Hindlimb muscle (tissue), 1 donor: ENCODE results near the gene KIAA1210. TPM values are rescaled to one million over a fixed set of nuclear protein-coding genes. Genes with fewer than 3 reads are reported as not detected.
"Not testable (repeated sequence)": the region's sequence is repeated elsewhere in the genome, so short reads cannot be mapped to it uniquely, and the experiment has no call there.

Experiments used
- DNase-seq: peaks from one replicate; pipeline ENCODE4 v3.0.0-alpha.2; 2013
- polyA plus RNA-seq: library from polyadenylated mRNA; unstranded; fragments of 120-200 nt; gene quantifications from one replicate; pipeline ENCODE4 v1.2.1, GENCODE V29; 2013; ENCODE audit not compliant: insufficient read length

Gene KIAA1210
- polyA plus RNA-seq, 1 donor, result 0.12 TPM

GRCh38 chrX:119030990-119031389 lies 96.6 kb downstream of the KIAA1210 start:
- no peak for DNase-seq

GRCh38 chrX:119029656-119030055 lies 98.0 kb downstream of the KIAA1210 start:
- not testable (repeated sequence) for DNase-seq

DNA sequence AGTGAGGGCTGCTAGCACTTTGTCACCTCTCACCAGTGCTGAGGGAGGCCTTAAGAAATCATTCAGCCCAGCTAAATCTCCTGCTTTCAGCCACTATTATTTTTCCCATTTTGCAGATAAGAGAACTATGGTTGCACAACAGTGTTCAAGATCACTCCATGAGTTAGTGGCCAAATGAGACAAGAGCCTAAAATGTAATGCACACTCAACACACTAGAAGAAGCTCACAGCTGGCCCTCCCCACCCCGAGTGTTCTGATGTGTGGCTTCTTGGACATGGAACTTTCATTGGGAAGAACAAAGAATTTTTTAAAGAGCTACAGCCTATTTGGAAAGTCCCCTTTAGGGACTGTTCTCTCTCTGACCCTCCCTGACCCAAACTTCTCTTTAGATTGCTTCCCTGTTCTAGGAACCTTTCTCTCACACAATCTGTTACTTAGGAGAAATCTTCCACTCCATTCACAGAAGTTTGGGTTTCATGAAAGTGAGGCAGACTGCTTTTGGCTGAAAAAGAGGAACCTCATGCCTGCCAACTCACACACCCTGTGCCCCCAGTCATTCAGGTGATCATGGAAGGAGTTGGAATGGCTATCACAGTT lies 98.8 kb downstream of the KIAA1210 start:
- DNase-seq, result no peak

Other genes starting within 250 kb of the KIAA1210 start
- 3.0 TPM for gene LONRF3, start 153.2 kb downstream of the KIAA1210 start, polyA plus RNA-seq
- not detected for gene CT47C1, start 54.8 kb downstream of the KIAA1210 start, polyA plus RNA-seq
- 75.5 TPM for gene PGRMC1, start 108.5 kb upstream of the KIAA1210 start, polyA plus RNA-seq